Liver (tissue), 9 donors: Measurements from ENCODE around the gene FOXC2. TPM values are rescaled to one million over a fixed set of nuclear protein-coding genes. Genes with fewer than 3 reads are reported as not detected.

Experiments used
- DNase-seq: peaks from one replicate; pipeline ENCODE4 v3.0.0-alpha.2; 2017; ENCODE audit warnings: low spot score
- H3K27ac ChIP-seq, 2 donors: one replicate each; pipeline ENCODE4 v1.7.0; 2013; ENCODE audit warnings: inconsistent platforms in 2 of 2, low read length in 2 of 2, control low read depth in 1 of 2, low read depth in 1 of 2, mild to moderate bottlenecking in 1 of 2
- H3K27me3 ChIP-seq, 4 donors: one replicate each; pipeline versions ENCODE4 v1.6.1 to v1.7.0; 2013; ENCODE audit warnings: low read length in 3 of 4, inconsistent platforms in 1 of 4, mild to moderate bottlenecking in 1 of 4, moderate library complexity in 1 of 4; ENCODE audit not compliant: control insufficient read depth in 4 of 4, insufficient read depth in 4 of 4
- H3K36me3 ChIP-seq, 4 donors: one replicate each; pipeline versions ENCODE4 v1.6.1 to v1.7.0; 2013; ENCODE audit warnings: low read length in 3 of 4, mild to moderate bottlenecking in 3 of 4, low read depth in 1 of 4, moderate library complexity in 1 of 4; ENCODE audit not compliant: control insufficient read depth in 4 of 4, insufficient read depth in 3 of 4
- H3K4me1 ChIP-seq, 4 donors: one replicate each; pipeline versions ENCODE4 v1.6.1 to v1.7.0; 2013; ENCODE audit warnings: low read length in 3 of 4, mild to moderate bottlenecking in 3 of 4, moderate library complexity in 1 of 4; ENCODE audit not compliant: control insufficient read depth in 4 of 4, insufficient read depth in 4 of 4
- H3K4me3 ChIP-seq, 3 donors: one replicate each; pipeline versions ENCODE4 v1.6.1 to v1.7.0; 2013; ENCODE audit warnings: low read length in 3 of 3, control low read depth in 1 of 3, low read depth in 1 of 3, mild to moderate bottlenecking in 1 of 3
- H3K9ac ChIP-seq, 2 donors: one replicate each; pipeline ENCODE4 v1.7.0; 2013; ENCODE audit warnings: low read length in 2 of 2, mild to moderate bottlenecking in 2 of 2, moderate library complexity in 2 of 2, control low read depth in 1 of 2, low read depth in 1 of 2
- H3K9me3 ChIP-seq, 4 donors: one replicate each; pipeline versions ENCODE4 v1.6.1 to v1.7.0; 2013; ENCODE audit warnings: low read length in 3 of 4; ENCODE audit not compliant: control insufficient read depth in 4 of 4
- ATF3 ChIP-seq: IDR thresholded peaks from 2 replicates; pipeline ENCODE4 v1.6.1; 2016; ENCODE audit warnings: antibody characterized with exemption
- CTCF ChIP-seq: fragments of 150-350 bp; IDR thresholded peaks from 2 replicates; pipeline ENCODE4 v1.5.1; 2017; ENCODE audit warnings: improper control_type of control experiment, low read depth, low read length; ENCODE audit not compliant: missing input control
- EGR1 ChIP-seq, 2 donors: IDR thresholded peaks; 2 replicates each; pipeline ENCODE4 v1.6.1; 2016 to 2018; ENCODE audit warnings: antibody characterized with exemption in 2 of 2, low read depth in 2 of 2
- FOXA1 ChIP-seq: IDR thresholded peaks from 2 replicates; pipeline ENCODE4 v1.6.1; 2016; ENCODE audit warnings: antibody characterized with exemption
- FOXA2 ChIP-seq: IDR thresholded peaks from 2 replicates; pipeline ENCODE4 v1.6.1; 2016; ENCODE audit warnings: antibody characterized with exemption
- GABPA ChIP-seq, 2 donors: IDR thresholded peaks in 1 of 2; conservative IDR thresholded peaks in 1 of 2; 2 replicates each; pipeline ENCODE4 v1.6.1; 2016; ENCODE audit warnings: antibody characterized with exemption in 2 of 2, mild to moderate bottlenecking in 1 of 2, moderate library complexity in 1 of 2
- HNF4A ChIP-seq, 2 donors: conservative IDR thresholded peaks; 2 replicates each; pipeline ENCODE4 v1.6.1; 2016; ENCODE audit warnings: antibody characterized with exemption in 2 of 2, mild to moderate bottlenecking in 2 of 2
- HNF4G ChIP-seq: IDR thresholded peaks from 2 replicates; pipeline ENCODE4 v1.6.1; 2016; ENCODE audit warnings: antibody characterized with exemption
- JUND ChIP-seq, 2 donors: IDR thresholded peaks; 2 replicates each; pipeline ENCODE4 v1.6.1; 2016; ENCODE audit warnings: antibody characterized with exemption in 2 of 2
- MAX ChIP-seq: IDR thresholded peaks from 2 replicates; pipeline ENCODE4 v1.6.1; 2016; ENCODE audit warnings: antibody characterized with exemption
- NR2F2 ChIP-seq: IDR thresholded peaks from 2 replicates; pipeline ENCODE4 v1.6.1; 2016; ENCODE audit warnings: antibody characterized with exemption
- RAD21 ChIP-seq, 2 donors: IDR thresholded peaks; 2 replicates each; pipeline ENCODE4 v1.6.1; 2016; ENCODE audit warnings: antibody characterized with exemption in 2 of 2, mild to moderate bottlenecking in 2 of 2
- REST ChIP-seq: IDR thresholded peaks from 2 replicates; pipeline ENCODE4 v1.6.1; 2016; ENCODE audit warnings: antibody characterized with exemption, mild to moderate bottlenecking
- RXRA ChIP-seq, 2 donors: IDR thresholded peaks; 2 replicates each; pipeline ENCODE4 v1.6.1; 2017 to 2018; ENCODE audit warnings: antibody characterized with exemption in 2 of 2, mild to moderate bottlenecking in 1 of 2
- SP1 ChIP-seq: IDR thresholded peaks from 2 replicates; pipeline ENCODE4 v1.6.1; 2018; ENCODE audit warnings: antibody characterized with exemption, mild to moderate bottlenecking
- TAF1 ChIP-seq: conservative IDR thresholded peaks from 2 replicates; pipeline ENCODE4 v1.6.1; 2016; ENCODE audit warnings: antibody characterized with exemption, mild to moderate bottlenecking
- YY1 ChIP-seq: IDR thresholded peaks from 2 replicates; pipeline ENCODE4 v1.6.1; 2016; ENCODE audit warnings: antibody characterized with exemption, mild to moderate bottlenecking
- ZBTB33 ChIP-seq: IDR thresholded peaks from 2 replicates; pipeline ENCODE4 v1.6.1; 2016; ENCODE audit warnings: antibody characterized with exemption
- WGBS: extraction: QIAGEN DNeasy Blood & Tissue Kit; methylation state at CpG from one replicate; pipeline ENCODE4 v1.1.7; 2013; 5-methylcytosine and 5-hydroxymethylcytosine counted together
- polyA plus RNA-seq, 2 donors: library from polyadenylated mRNA; stranded (reverse) in 1 of 2; unstranded in 1 of 2; fragments of 200-250 nt in 1 of 2; fragments of >200 nt in 1 of 2; fragmentation: Nextera tagmentation in 1 of 2; extraction: Ambion mirVana in 1 of 2; gene quantifications; one replicate each; pipeline versions ENCODE4 v1.2.1 to v1.2.3, GENCODE V29; 2013 to 2015
- total RNA-seq, 2 donors: library from RNA; depleted of rRNA; stranded (reverse); fragments of >200 nt; gene quantifications; one replicate each; pipeline ENCODE4 v1.2.3, GENCODE V29; 2014
- donor health status: healthy.
- donor health status: healthy.
- donor health status: healthy.
- donor health status: healthy.
- donor health status: healthy.

FOXC2 gene
- total and polyA plus RNA-seq, 4 donors = 0.03 to 0.09 (median 0.08) TPM; not detected in 1

GRCh38 chr16:86614699-86615098 lies 48.1 kb downstream of the FOXC2 start:
- no peaks in the 10 kb centered on the region for H3K36me3 ChIP-seq
- no peak overlapping the region for H3K9ac ChIP-seq
- H3K27ac ChIP-seq = no peak overlapping the region
- no peak overlapping the region for H3K4me3 ChIP-seq
- no peak for DNase-seq
- 66% methylated on average over 5 of the region's 5 CpGs for WGBS
- TF ChIP-seq SP1 (no peak), HNF4A (conservative IDR thresholded peaks at IDR 0.05) (no peak), ATF3 (no peak), HNF4G (no peak), NR2F2 (no peak), TAF1 (no peak), FOXA1 (no peak), CTCF (no peak), YY1 (no peak), GABPA (IDR thresholded peaks at IDR 0.05 in 1 of 2, conservative IDR thresholded peaks at IDR 0.05 in 1 of 2) (no peak), MAX (no peak), FOXA2 (no peak), RXRA (IDR thresholded peaks at IDR 0.05) (no peak), JUND (IDR thresholded peaks at IDR 0.05) (no peak), EGR1 (IDR thresholded peaks at IDR 0.05; ENCODE audit: low read depth in 2 of 2) (no peak), RAD21 (IDR thresholded peaks at IDR 0.05) (no peak), REST (no peak), ZBTB33 (no peak)
- H3K27me3 ChIP-seq = peaks cover 0 to 9% (median 0%) of the 10 kb centered on the region in 4 donors
- no peaks in the 10 kb centered on the region for H3K9me3 ChIP-seq
- no peaks in the 10 kb centered on the region for H3K4me1 ChIP-seq
